DMS114 treated with DMSO at 0.1 percent for 48 hours (cell line): ENCODE measurements around the gene CNGA2.

Source experiments
- DNase-seq: peaks from one replicate; lab custom pipeline; 2025; ENCODE audit not compliant: unreplicated experiment; lab: John Stamatoyannopoulos, UW

The CNGA2 gene

DNA sequence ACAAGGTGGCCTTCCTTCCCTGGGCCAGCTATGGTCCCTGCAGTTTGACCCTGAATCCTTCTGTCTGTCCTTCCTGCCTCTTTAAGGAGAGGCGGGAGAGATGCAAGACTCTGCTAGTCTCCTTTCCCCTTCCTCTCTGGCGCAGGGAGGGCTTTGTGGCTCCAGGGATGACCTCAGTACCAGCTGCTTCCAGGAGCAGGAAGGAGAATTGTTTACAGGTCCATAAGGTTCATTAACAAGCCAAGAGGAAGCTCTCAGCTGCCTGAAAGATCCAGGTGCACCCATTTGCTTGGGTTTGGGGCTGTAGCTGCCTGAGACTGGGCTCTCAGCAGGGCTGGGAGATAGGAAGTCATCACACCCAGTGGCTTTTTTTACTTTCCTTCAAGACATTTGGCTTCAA is 22.8 kb upstream of the CNGA2 start:
- no peak for DNase-seq

DNA sequence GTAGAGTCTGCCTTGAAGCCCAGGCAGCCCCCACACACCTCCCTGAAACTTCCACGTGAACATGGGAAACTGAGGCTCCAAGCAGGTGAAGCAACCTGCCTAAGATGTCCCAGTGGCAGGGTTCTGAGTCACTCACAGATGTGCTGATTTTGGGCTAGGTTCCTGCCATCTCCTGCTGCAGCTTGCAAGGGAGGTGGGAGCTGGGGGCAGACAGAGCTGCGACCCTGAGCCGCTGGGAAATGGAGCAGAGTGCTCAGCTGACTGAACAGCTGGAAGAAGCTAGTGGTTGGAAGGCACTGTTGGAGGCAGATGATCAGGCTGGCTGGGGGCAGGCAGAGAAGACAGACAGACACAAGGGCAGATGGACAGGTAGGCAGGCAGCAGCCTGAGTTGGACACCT is 22.3 kb upstream of the CNGA2 start:
- no peak for DNase-seq

DNA sequence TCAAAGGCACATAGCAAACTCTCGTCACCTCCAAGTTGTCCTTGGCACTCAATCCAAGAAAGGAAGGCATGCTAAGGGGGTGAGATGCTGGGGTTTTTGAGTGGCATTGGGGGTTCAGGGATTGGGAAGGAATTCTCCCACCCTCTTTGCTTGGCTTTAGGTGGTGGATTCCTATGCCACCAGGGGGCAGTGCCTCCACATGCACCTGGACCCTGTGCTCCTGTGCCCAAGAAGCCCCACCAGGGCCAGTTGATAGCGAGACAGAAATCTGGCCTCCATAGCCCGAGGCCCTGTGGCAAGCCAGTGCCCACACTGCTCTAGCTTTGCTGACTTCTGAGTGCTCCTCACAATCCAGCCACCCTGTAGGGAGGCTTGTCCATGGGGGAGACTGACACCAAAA is 20.7 kb upstream of the CNGA2 start:
- no peak for DNase-seq

DNA sequence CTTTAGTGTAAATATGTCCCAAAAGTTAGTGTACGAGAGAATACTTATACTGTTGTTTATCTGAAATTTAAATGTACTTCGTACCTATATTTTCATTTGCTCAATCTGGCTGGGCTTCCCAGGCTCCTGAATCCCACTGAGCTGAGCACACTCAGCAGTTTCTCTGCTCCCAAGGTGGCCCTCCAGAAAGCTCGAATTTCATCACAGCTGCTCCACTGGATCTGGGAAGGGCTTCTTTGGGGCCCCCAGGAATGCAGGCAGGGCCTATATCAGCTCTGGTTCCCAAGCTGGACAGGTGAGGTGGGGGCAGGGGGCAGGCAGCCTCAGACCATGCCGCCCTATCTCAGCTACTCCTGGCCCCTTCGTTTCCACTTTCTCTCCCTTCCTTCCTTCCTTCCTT is 20.2 kb upstream of the CNGA2 start:
- DNase-seq = no peak

- DNase-seq = no peak
Measured at GRCh38 chrX:151715752-151716151, 18.8 kb upstream of the CNGA2 start, which contains the start of gene FATE1. Gene FATE1 (plus strand): TSS chrX:151716035. CDS start chrX:151716120, 85 bp downstream.

DNA sequence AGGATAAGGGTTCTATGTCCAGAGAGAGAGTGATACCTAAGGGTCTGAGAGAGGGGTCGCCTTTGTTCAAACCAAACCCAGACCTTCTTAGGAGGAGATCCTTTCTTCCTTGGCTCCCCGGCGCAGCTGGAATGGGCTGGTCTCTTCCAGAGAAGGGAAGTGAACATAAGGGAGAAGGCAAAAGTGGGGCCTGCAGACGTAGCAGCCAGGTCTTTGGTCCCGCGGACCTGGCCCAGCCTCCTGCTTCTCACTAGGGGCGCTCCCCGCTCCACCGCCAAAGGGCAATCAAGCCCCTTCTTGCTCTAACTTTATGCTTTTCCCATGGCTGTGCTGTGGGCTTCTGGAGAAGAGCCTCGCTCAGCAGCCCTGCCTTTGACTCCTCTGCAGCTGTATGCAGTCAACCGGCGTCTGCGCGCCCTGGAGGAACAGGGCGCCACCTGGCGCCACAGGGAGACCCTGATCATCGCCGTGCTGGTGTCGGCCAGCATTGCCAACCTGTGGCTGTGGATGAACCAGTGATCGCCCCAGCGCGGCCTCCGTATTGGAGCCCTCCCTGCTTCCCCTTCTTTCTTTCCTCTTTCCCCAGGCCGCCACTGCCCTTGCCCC is 12.2 kb upstream of the CNGA2 start:
- DNase-seq = no peak

DNA sequence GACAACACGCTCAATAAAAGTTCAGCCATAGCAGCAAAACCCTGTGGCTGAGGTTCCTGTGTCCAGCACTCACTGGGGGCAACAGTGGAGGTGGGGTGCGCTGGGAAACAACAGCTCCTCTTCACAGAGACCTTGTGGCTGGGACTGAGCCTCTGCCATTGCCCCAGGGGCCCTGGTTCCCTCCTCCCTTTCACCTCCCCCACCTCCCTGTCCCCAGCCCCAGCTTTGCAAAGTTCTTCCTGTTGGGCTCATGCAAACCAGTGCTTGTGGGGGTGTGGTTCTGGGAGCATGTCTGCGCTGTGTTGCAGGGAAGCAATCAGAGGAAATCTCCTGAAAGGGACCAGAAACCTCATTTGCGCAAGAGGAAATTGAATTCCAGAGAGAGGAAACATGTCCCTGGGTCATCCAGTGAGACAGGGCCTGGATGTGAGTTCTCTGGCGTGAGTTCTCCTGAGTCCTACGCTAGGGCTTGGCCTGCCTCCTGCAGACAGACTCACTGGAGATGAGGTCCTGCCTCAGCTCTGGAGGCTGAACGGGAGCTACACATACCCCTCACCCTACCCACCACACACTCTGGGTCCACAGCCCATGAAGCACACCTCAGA is 11.3 kb upstream of the CNGA2 start:
- DNase-seq = no peak

- no peak for DNase-seq
Measured at GRCh38 chrX:151724563-151725337, 9.8 kb upstream of the CNGA2 start.

GRCh38 chrX:151725338-151725614 is 9.3 kb upstream of the CNGA2 start:
- no peak for DNase-seq

GRCh38 chrX:151726751-151727150 is 7.8 kb upstream of the CNGA2 start:
- DNase-seq = no peak

GRCh38 chrX:151727346-151727745 is 7.2 kb upstream of the CNGA2 start:
- DNase-seq = no peak

DNA sequence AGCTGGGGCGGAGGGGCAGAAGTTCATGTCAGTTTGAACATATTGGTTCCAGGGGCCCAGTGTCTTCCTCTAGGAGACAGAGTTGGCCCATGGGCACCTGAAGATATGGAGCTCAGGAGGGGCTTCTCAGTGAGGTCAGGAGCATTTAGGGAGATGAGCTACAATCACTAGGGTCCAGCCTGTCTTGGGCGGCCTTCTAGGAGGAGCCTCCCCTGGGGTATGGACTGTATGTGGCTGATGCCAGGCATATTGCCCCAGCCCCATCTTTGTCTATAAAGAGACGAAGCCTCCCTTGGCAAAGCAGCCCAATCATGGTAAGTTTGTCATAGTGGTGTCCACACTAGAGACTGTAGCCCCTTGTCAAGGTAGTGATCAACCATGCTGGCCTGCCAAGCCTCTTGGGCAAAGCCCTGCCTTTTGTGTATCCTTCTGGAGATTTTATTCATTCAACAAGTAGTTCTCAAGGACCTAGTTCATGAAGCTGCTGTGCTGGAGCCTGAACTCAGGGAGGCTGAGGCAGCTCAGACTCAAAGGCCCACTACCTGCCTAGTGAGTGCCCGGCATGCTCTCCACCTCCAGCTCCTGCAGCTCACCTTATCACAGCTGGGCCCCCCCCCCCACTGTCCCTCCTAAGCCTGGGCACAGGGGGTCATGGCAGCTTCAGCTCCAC is 5.4 kb upstream of the CNGA2 start:
- no peak for DNase-seq

- no peak for DNase-seq
Measured at GRCh38 chrX:151735219-151735618, 673 bp downstream of the CNGA2 start.

DNA sequence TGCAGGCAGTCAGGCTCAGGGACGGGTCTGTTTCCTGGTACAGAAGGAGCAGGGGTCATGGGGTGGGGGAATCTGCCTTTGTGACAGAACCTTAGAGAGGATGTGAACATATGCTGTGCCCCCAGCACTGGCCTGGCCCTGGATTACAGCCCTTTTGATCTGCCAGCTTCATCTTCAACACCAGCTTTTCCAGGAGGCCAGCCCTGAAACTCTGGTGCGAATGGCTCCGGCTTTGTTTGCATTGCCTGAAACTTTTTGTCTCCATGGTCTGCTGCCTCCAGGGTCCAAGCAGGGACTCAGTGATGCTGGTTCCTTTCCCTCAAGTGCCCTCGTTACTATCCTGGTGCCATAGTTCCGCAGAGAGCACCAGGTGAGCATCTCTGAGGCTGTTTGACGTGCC is 2.1 kb downstream of the CNGA2 start:
- no peak for DNase-seq

DNA sequence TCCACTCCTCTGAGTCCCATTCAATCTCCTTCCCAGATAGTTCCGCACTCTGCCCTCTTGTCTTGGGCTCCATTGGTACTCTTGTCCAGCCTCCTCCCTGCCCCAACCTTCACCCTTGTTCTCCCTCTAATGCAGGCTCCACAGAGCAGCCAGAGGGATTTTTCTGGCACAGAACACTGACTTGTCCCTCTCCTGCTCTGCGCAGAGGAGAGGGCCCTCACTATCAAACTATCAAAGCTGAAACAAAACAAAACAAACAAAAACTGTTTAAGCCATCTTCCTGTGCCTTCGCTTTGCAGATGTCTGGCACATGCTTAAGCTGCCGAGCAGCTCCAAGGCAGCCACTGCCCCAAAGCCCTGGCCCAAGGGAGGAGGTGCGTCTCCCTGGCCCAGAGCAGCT is 2.9 kb downstream of the CNGA2 start:
- DNase-seq = no peak

- DNase-seq = no peak
Measured at GRCh38 chrX:151738751-151739150, 4.2 kb downstream of the CNGA2 start.

- DNase-seq = no peak
Measured at GRCh38 chrX:151741606-151742005, 7.1 kb downstream of the CNGA2 start.

DNA sequence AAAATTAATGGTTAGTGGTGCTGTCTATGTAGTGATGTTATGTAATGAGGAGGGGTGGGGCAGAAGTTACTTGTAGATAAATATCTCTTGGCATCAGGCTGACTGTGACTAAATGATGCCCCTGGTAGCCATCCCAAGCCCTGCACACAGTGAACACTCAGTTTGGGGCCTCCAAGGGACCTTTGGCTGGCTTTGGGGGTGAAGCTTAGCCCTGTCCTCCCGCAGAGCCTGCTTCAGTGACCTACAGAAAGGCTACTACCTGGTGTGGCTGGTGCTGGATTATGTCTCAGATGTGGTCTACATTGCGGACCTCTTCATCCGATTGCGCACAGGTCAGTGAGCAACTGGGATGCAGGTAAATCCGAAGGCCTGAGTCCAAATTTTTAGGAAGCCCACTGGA is 7.8 kb downstream of the CNGA2 start:
- no peak for DNase-seq

- no peak for DNase-seq
Measured at GRCh38 chrX:151743651-151744470, 9.3 kb downstream of the CNGA2 start.

DNA sequence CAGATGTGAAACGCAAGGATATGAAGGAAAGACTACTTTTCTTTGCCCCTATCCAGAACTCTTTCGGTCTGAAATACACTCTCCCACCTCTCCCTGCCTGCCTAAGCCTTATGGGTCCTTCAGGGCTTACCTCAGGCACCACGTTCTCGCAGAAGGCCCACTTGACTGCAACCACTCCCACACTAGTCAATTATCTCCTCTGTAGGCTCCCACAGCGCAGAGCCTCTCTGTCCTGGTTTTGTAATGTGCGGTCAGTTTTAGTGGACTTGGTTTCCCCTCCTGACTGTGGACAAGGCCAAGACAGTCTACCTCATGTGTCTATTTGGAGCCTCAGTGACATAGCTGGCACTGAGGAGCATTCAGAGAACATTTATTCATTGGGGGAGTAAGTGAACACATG is 11.1 kb downstream of the CNGA2 start:
- no peak for DNase-seq

DNA sequence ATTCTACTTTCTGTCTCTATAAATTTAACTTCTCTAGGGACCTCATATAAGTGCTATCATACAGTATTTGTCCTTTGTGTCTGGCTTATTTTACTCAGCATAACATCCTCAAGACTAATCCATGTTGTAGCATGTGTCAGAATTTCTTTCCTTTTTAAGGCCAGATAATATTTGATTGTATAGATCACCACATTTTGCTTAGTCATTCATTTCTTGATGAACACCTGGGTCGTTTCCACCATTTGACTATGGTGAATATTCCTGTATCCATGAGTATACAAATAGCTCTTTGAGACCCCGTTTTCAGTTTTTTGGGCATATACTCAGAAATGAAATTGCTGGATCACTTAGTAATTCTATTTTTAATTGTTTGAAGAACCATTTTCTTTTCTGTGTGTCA is 12.0 kb downstream of the CNGA2 start:
- no peak for DNase-seq
